Measurements from ENCODE around the gene YIF1A. TPM values are rescaled to one million over a fixed set of nuclear protein-coding genes. Genes with fewer than 3 reads are reported as not detected.

The YIF1A gene
- total and polyA plus RNA-seq, 4 donors: 93.0 to 136 (median 117) TPM

DNA sequence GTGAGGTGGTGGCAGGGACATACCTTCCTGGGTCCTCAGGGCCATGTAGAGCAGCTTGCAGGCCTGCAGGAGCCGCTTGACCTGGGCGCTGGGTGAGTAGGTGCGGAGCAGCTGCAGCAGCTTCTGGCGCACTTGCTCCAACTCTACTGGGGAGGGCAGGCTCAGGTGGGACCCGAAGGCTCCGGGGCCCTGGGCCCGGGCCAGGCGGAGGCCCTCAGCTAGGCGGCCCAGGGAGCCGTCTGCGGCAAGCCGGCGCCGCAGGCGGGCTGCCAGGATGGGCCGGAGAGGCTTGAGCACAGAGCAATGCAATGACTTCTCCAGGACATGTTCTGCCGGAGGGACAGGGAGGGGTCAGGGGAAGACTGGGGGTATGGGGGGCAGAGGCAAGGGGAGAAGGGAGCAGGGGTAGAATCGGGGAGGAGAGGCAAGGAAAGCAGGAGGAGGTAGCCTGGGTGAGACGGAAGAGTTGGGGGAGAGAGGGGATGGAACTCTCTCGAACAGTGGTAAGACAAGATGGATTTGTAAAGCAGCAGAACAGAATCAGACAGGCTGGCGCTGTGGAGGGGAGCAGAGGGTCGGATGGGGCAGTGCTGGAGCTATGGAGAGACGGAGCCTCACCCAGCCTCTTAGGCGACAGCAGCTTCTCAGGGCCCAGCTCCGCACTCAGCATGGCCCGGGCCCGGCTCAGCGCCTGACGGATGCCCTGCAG lies 45.1 kb upstream of the YIF1A start:
- peaks cover 0 to 7% (median 3%) of the 10 kb centered on the region in 4 donors for H3K36me3 ChIP-seq (ENCODE audit: control insufficient read depth in 4 of 4, insufficient read depth in 3 of 4, low read depth in 1 of 4, low read length in 3 of 4)
- no peaks in the 10 kb centered on the region for H3K27me3 ChIP-seq (ENCODE audit: control insufficient read depth in 4 of 4, insufficient read depth in 4 of 4, low read length in 3 of 4)
- no peak overlapping the region for H3K4me3 ChIP-seq (ENCODE audit: low read depth in 1 of 3, low read length in 3 of 3)

More for the DNA sequence above, 45.1 kb upstream of the YIF1A start:
- H3K9ac ChIP-seq (ENCODE audit: low read depth in 1 of 2, low read length in 2 of 2): no peak overlapping the region
- no peak for TF ChIP-seq HNF4G (IDR thresholded peaks at IDR 0.05)
- TF ChIP-seq, protein P1, sequence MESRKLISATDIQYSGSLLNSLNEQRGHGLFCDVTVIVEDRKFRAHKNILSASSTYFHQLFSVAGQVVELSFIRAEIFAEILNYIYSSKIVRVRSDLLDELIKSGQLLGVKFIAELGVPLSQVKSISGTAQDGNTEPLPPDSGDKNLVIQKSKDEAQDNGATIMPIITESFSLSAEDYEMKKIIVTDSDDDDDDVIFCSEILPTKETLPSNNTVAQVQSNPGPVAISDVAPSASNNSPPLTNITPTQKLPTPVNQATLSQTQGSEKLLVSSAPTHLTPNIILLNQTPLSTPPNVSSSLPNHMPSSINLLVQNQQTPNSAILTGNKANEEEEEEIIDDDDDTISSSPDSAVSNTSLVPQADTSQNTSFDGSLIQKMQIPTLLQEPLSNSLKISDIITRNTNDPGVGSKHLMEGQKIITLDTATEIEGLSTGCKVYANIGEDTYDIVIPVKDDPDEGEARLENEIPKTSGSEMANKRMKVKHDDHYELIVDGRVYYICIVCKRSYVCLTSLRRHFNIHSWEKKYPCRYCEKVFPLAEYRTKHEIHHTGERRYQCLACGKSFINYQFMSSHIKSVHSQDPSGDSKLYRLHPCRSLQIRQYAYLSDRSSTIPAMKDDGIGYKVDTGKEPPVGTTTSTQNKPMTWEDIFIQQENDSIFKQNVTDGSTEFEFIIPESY (IDR thresholded peaks at IDR 0.05): no peak
- TF ChIP-seq, protein P2, sequence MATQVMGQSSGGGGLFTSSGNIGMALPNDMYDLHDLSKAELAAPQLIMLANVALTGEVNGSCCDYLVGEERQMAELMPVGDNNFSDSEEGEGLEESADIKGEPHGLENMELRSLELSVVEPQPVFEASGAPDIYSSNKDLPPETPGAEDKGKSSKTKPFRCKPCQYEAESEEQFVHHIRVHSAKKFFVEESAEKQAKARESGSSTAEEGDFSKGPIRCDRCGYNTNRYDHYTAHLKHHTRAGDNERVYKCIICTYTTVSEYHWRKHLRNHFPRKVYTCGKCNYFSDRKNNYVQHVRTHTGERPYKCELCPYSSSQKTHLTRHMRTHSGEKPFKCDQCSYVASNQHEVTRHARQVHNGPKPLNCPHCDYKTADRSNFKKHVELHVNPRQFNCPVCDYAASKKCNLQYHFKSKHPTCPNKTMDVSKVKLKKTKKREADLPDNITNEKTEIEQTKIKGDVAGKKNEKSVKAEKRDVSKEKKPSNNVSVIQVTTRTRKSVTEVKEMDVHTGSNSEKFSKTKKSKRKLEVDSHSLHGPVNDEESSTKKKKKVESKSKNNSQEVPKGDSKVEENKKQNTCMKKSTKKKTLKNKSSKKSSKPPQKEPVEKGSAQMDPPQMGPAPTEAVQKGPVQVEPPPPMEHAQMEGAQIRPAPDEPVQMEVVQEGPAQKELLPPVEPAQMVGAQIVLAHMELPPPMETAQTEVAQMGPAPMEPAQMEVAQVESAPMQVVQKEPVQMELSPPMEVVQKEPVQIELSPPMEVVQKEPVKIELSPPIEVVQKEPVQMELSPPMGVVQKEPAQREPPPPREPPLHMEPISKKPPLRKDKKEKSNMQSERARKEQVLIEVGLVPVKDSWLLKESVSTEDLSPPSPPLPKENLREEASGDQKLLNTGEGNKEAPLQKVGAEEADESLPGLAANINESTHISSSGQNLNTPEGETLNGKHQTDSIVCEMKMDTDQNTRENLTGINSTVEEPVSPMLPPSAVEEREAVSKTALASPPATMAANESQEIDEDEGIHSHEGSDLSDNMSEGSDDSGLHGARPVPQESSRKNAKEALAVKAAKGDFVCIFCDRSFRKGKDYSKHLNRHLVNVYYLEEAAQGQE (IDR thresholded peaks at IDR 0.05): no peak
- TF ChIP-seq RAD21 (IDR thresholded peaks at IDR 0.05): no peak
- no peak for TF ChIP-seq CTCF (IDR thresholded peaks at IDR 0.05; ENCODE audit: low read depth, low read length, missing input control)
- no peak for TF ChIP-seq RXRA (IDR thresholded peaks at IDR 0.05)
- no peak for TF ChIP-seq HNF4A (conservative IDR thresholded peaks at IDR 0.05)
- no peak for TF ChIP-seq EGR1 (IDR thresholded peaks at IDR 0.05; ENCODE audit: low read depth in 2 of 2)
- no peak for TF ChIP-seq SP1 (IDR thresholded peaks at IDR 0.05)
- TF ChIP-seq GABPA (IDR thresholded peaks at IDR 0.05 in 1 of 2, conservative IDR thresholded peaks at IDR 0.05 in 1 of 2): no peak
- no peak for TF ChIP-seq TAF1 (conservative IDR thresholded peaks at IDR 0.05)
- TF ChIP-seq FOXA2 (IDR thresholded peaks at IDR 0.05): no peak
- no peak for TF ChIP-seq MAX (IDR thresholded peaks at IDR 0.05)
- TF ChIP-seq YY1 (IDR thresholded peaks at IDR 0.05): no peak
- TF ChIP-seq, protein P3, sequence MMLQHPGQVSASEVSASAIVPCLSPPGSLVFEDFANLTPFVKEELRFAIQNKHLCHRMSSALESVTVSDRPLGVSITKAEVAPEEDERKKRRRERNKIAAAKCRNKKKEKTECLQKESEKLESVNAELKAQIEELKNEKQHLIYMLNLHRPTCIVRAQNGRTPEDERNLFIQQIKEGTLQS (IDR thresholded peaks at IDR 0.05): no peak
- TF ChIP-seq JUND (IDR thresholded peaks at IDR 0.05): no peak
- TF ChIP-seq FOXA1 (IDR thresholded peaks at IDR 0.05): no peak
- no peak for TF ChIP-seq NR2F2 (IDR thresholded peaks at IDR 0.05)
- 91% methylated on average over 29 of the region's 29 CpGs for WGBS
- no peak for DNase-seq (ENCODE audit: low spot score)
- no peaks in the 10 kb centered on the region for H3K9me3 ChIP-seq (ENCODE audit: control insufficient read depth in 4 of 4, low read length in 3 of 4)
- H3K27ac ChIP-seq (ENCODE audit: low read depth in 1 of 2, low read length in 2 of 2): no peak overlapping the region
- H3K4me1 ChIP-seq (ENCODE audit: control insufficient read depth in 4 of 4, insufficient read depth in 4 of 4, low read length in 3 of 4): peaks cover 4 to 16% (median 8%) of the 10 kb centered on the region in 4 donors
